ENCODE data around the gene VPS45. TPM values are rescaled to one million over a fixed set of nuclear protein-coding genes. Genes with fewer than 3 reads are reported as not detected.

The VPS45 gene
- total and polyA plus RNA-seq, 2 of the 4 experiments (the other 2 are of a cell fraction), result 32.4 to 33.3 TPM

DNA sequence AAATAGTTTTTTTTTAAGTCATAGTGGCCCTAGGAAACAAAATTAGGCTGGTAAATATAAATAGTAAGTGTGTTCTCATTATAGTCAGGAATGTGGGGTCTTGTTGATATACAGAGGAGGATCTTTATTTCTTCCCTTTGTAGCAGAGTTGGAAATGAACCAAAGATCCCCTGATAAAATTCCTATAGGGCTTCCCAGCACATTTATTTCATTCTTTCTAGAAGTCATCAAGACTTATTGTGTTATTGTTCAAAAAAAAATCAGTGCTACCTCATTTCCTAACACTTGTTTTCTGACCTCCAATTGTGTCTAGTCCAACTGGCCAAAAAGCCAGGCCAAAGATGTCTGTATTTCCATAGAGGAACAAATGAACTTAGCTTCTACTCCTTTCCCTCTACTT is 74.5 kb downstream of the VPS45 start:
- peaks cover 5% of the 10 kb centered on the region; the same call in 1 of the 2 replicates for H3K36me3 ChIP-seq (ENCODE audit: control insufficient read depth, insufficient read depth, low read length)
- DNase-seq (no peak), ATAC-seq (ENCODE audit: low read depth) (no peak)
- H4K5ac ChIP-seq (ENCODE audit: low read depth, low read length), result no peak overlapping the region
- dilution Hi-C loops (cut with HindIII; ENCODE audit: low sequenced_read_pairs, unreplicated experiment) (no loop called here), intact Hi-C loops (cut with micrococcal nuclease) (no loop called here), in situ Hi-C loops (cut with MboI; ENCODE audit: low sequenced_read_pairs) (no loop called here)
- CTCF ChIA-PET, result interaction anchor here (0.6 kb wide), 1 partner anchor 9 kb away, joined by 4 read pairs; no protein-coding TSS in a partner anchor
- no peak overlapping the region for H2BK120ac ChIP-seq (ENCODE audit: low read depth, low read length)
- no peak overlapping the region for H3K14ac ChIP-seq (replicated peaks; ENCODE audit: low read depth, low read length)
- H4K8ac ChIP-seq (ENCODE audit: low read depth in 2 of 2, low read length in 2 of 2), result no peak overlapping the region
- peaks cover 0 to 6% of the 10 kb centered on the region in 2 experiments; a peak in 1 of 4 replicates for H3K79me1 ChIP-seq (ENCODE audit: low read depth in 1 of 2, low read length in 2 of 2)
- H3K18ac ChIP-seq (ENCODE audit: low read depth, low read length), result no peak overlapping the region
- 0 out of 2 replicates have a peak, but pooled peaks cover 3% of the 10 kb centered on the region for H3K9me1 ChIP-seq (ENCODE audit: insufficient read depth, low read length)
- H3K27me3 ChIP-seq (ENCODE audit: control insufficient read depth, insufficient read depth, low read length), result no peaks in the 10 kb centered on the region
- H2BK15ac ChIP-seq (ENCODE audit: low read depth, low read length), result no peak overlapping the region
- no peak overlapping the region for H2BK20ac ChIP-seq (ENCODE audit: low read depth, low read length)
- no peak overlapping the region for H3K56ac ChIP-seq (ENCODE audit: extremely low read depth, insufficient read depth, low read length)
- no peaks in the 10 kb centered on the region for H3K9me3 ChIP-seq (ENCODE audit: control insufficient read depth, insufficient read depth, low read length)
- no peak overlapping the region for H3K23ac ChIP-seq (ENCODE audit: low read depth, low read length)
- no peak overlapping the region for H3K27ac ChIP-seq (ENCODE audit: insufficient read depth, low read length)
- no peak overlapping the region for H2BK5ac ChIP-seq (ENCODE audit: low read depth, low read length, poor library complexity, severe bottlenecking)
- H3K4me2 ChIP-seq (ENCODE audit: low read depth, low read length), result no peak overlapping the region
- no peak overlapping the region for H3K9ac ChIP-seq (ENCODE audit: low read depth, low read length)
- TF ChIP-seq CHD1 (IDR thresholded peaks at IDR 0.05; ENCODE audit: low read depth, low read length) (no peak), MXI1 (IDR thresholded peaks at IDR 0.05; ENCODE audit: borderline replicate concordance, low read depth, low read length) (no peak), RCOR1 (IDR thresholded peaks at IDR 0.05; ENCODE audit: insufficient replicate concordance, low read length) (no peak), MAFK (IDR thresholded peaks at IDR 0.05; ENCODE audit: low read depth, low read length) (no peak), MAZ (IDR thresholded peaks at IDR 0.05; ENCODE audit: borderline replicate concordance, low read depth, low read length) (no peak), ELK1 (IDR thresholded peaks at IDR 0.05; ENCODE audit: borderline replicate concordance, low read depth, low read length) (no peak)
- no peaks in the 10 kb centered on the region for H4K20me1 ChIP-seq (ENCODE audit: insufficient read depth, low read length)
- H2AK5ac ChIP-seq (ENCODE audit: low read depth, low read length), result no peak overlapping the region
- no peak overlapping the region for H3K4me3 ChIP-seq (ENCODE audit: insufficient read depth, low read depth, low read length)
- H2AK9ac ChIP-seq (replicated peaks; ENCODE audit: low read depth, low read length, poor library complexity), result no peak overlapping the region
- no peak overlapping the region for H4K91ac ChIP-seq (ENCODE audit: insufficient read depth, low read depth, low read length)
- no peak overlapping the region for H3K4ac ChIP-seq (ENCODE audit: low read depth, low read length)
- no TSS peak for BruUV-seq (replicated peaks)
- POLR2A ChIA-PET (ENCODE audit: unreplicated experiment), result interaction anchor here (0.8 kb wide), 1 partner anchor 34 kb away, joined by 4 read pairs; no protein-coding TSS in a partner anchor
- no peak overlapping the region for H2AFZ ChIP-seq (replicated peaks; ENCODE audit: low read length, poor library complexity)
- peaks cover 3% of the 10 kb centered on the region; the same call in 1 of the 2 replicates for H3K4me1 ChIP-seq (ENCODE audit: control insufficient read depth, insufficient read depth, low read length)
